H1 (cell line): ENCODE results near the gene MYCBP2. TPM values are rescaled to one million over a fixed set of nuclear protein-coding genes. Genes with fewer than 3 reads are reported as not detected.

ENCODE experiments used
- CHD1 ChIP-seq: IDR thresholded peaks from 2 replicates; pipeline ENCODE4 v1.6.1; 2012; ENCODE audit warnings: low read depth, low read length, improper control_type of control experiment
- CTBP2 ChIP-seq: IDR thresholded peaks from 2 replicates; pipeline ENCODE4 v1.7.0; 2011; ENCODE audit warnings: borderline replicate concordance, mild to moderate bottlenecking, moderate library complexity, mixed read lengths, low read length; ENCODE audit not compliant: insufficient read depth, insufficient read length
- FOSL1 ChIP-seq: IDR thresholded peaks from 2 replicates; pipeline ENCODE4 v1.6.1; 2011; ENCODE audit warnings: mild to moderate bottlenecking, low read depth, low read length, moderate library complexity; ENCODE audit not compliant: insufficient read depth
- JUN ChIP-seq: IDR thresholded peaks from 2 replicates; pipeline ENCODE4 v1.6.1; 2011; ENCODE audit warnings: low read depth, mild to moderate bottlenecking, improper control_type of control experiment, low read length
- SIN3A ChIP-seq, 2 experiments: IDR thresholded peaks in 1 of 2; conservative IDR thresholded peaks in 1 of 2; 2 replicates each; pipeline ENCODE4 v1.6.1; 2011 to 2012; ENCODE audit warnings: low read length in 2 of 2, improper control_type of control experiment in 1 of 2, low read depth in 1 of 2, mild to moderate bottlenecking in 1 of 2
- TAF7 ChIP-seq: optimal IDR thresholded peaks from 2 replicates; pipeline ENCODE3; 2011; ENCODE audit warnings: low read depth, mild to moderate bottlenecking, inconsistent platforms, low read length, moderate library complexity, borderline replicate concordance
- polyA plus RNA-seq, 7 experiments: library from polyadenylated mRNA; depleted of rRNA in 3 of 7; stranded (reverse) in 5 of 7; unstranded in 2 of 7; fragments of >200 nt in 5 of 7; fragments of 200-250 nt in 2 of 7; gene quantifications; 1 replicate in 5 of 7; 2 replicates in 1 of 7; 4 replicates in 1 of 7; pipeline versions ENCODE4 v1.2.1 to v1.2.3, GENCODE V29; 2011 to 2013; ENCODE audit warnings: missing spikeins in 2 of 7, mixed read lengths in 2 of 7
- total RNA-seq: library from RNA; stranded (reverse); fragmentation: NEBNext Ultra II Directional; extraction: Animal tissue kit (Norgen Biotek cat#: 25700); gene quantifications from 2 replicates; pipeline ENCODE4 v1.2.1, GENCODE V29; 2021

MYCBP2 gene
- total and polyA plus RNA-seq, 2 of the 8 experiments (the other 6 are each of a cell fraction or from before 2014, with no cell fraction given), result 19.0 to 52.1 TPM

DNA sequence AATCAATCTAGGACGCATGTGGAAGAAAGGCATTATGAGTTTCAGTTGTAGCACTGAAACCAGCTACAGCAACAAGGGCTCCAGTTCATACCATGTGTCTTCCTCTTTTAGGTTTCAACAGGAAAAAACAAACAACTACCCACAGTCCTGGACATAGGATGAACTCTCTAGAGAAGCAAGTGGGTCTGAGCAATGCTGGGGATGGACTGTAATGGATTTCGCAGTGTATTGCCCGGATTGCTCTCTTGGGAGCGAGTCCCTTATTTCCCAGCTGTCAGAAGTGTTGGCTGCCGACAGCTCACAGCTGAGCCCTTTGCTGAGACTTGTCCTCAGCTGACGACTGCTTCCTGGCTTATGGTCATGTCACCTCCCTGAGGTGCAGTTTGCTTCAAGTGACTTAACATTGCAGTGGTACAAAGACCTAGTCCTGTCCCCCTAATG is 12.1 kb upstream of the MYCBP2 start (continued):
- TF ChIP-seq JUN (no peak), CTBP2 (no peak), FOSL1 (no peak), SIN3A (conservative IDR thresholded peaks at IDR 0.05 in 1 of 2, IDR thresholded peaks at IDR 0.05 in 1 of 2; ENCODE audit: low read depth in 1 of 2, low read length in 2 of 2) (no peak), TAF7 (no peak), CHD1 (no peak)
